Epidermal melanocyte (primary cell): ENCODE measurements around the gene DOLPP1.
A peak's percentile ranks its signal among the peaks of the same experiment; 100 is the strongest.

Source experiments
- DNase-seq: peaks from one replicate; pipeline ENCODE4 v3.0.0; 2011; ENCODE audit warnings: low spot score; ENCODE audit not compliant: insufficient read length

DOLPP1 gene

GRCh38 chr9:129138144-129138462 lies 57.2 kb downstream of the DOLPP1 start:
- DNase-seq: no peak

- no peak for DNase-seq
Measured at GRCh38 chr9:129138476-129139232, 57.7 kb downstream of the DOLPP1 start.

GRCh38 chr9:129139233-129139992 lies 58.5 kb downstream of the DOLPP1 start:
- DNase-seq: no peak

- peak; percentile 93 for DNase-seq
Measured at GRCh38 chr9:129139993-129140396, 59.1 kb downstream of the DOLPP1 start.
